Measurements from ENCODE around the gene NCOA7.
"Not testable (repeated sequence)": the region's sequence is repeated elsewhere in the genome, so short reads cannot be mapped to it uniquely, and the experiment has no call there.

Gene NCOA7

DNA sequence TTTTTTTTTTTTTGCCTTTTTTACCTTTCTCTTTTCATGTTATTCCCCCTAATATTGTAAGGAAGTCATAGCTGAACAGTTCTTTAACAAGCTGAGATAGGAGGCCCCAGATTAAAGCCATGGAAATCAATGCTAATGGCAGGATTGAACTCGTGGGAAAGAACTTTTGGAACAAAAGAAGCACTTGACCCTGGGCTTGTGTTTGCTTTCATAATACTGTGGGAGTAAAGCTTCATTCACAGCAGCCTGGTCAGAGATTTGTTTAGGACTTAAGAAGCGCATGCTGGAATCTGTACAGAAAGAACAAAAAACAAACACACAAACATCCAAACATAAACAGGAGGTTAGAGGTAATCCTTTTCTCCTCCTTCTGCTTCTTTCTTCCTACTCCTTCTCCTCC is 36.2 kb upstream of the NCOA7 start:
- DNase-seq (ENCODE audit: low read depth) = no peak

- no peak for DNase-seq (ENCODE audit: low read depth)
Observed at GRCh38 chr6:125759184-125759902, 31.4 kb upstream of the NCOA7 start.

GRCh38 chr6:125759959-125760457 is 30.8 kb upstream of the NCOA7 start:
- DNase-seq (ENCODE audit: low read depth) = no peak

- no peak for DNase-seq (ENCODE audit: low read depth)
Observed at GRCh38 chr6:125764121-125764671, 26.6 kb upstream of the NCOA7 start.

DNA sequence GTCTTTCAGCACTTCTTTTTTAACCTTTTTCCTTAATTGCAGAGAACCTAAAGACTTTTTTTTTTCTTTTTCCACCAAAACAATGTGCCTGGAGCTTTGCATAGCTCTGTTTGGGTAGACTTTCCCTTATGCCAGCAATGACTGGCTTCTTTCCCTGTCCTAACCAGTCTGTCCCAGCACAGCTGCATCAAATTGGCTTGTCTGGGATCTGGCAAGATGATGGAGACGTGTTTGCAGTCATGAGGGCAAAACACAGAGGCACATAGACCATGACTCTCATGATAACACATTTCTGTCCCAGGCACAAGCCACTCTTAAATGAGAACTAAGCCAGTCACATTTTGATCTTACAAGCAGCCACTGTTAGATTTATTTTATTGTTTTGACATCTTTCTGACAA is 24.8 kb upstream of the NCOA7 start:
- no peak for DNase-seq (ENCODE audit: low read depth)

DNA sequence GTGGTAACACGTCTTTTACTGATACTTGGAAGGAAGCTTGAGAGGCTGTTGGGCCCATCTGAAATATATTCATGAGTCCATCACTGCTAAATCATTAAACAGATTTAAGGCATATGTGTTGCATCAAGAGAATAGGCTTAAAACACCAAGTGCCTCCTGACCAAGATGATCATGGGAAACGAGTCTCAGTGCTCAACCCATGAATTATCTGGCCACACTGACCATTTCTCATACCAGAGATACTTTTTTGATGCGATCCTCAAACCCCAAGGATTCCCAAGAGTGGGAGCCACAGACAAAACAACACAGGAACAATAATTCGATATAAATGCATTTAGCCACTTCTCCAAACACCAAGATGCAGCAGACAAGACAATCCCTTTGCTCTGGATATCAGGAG is 24.1 kb upstream of the NCOA7 start:
- no peak for DNase-seq (ENCODE audit: low read depth)

DNA sequence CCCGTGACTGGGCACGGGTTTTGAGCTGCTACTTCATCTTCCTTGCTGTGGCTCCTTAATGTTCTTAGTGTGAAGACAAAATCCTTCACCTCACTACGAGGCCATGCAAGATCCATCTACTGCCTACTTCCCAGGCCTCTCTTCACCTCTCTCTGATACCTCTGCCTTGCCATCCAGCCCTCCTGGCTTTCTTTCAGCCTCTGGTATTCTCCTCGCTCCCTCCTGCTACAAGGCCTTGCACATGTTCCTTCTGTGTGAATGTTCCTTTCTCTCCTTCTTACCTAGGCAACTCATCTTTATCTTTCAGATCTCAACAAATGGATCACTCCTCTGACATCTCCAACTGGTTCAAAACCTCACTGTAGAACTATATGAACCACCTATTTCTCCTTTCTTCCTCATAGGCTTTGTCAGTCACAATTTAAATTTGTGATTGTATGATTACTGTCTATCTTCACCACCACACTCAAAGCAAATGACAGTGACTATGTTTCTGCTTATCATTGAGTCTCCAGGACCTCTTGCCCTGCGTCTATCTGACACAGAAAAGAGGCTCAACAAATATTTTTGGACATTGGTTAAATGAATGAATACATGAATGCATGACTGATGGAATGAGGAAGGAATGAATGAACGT is 21.5 kb upstream of the NCOA7 start:
- no peak for DNase-seq (ENCODE audit: low read depth)

GRCh38 chr6:125773387-125774341 is 17.1 kb upstream of the NCOA7 start:
- DNase-seq (ENCODE audit: low read depth) = no peak

DNA sequence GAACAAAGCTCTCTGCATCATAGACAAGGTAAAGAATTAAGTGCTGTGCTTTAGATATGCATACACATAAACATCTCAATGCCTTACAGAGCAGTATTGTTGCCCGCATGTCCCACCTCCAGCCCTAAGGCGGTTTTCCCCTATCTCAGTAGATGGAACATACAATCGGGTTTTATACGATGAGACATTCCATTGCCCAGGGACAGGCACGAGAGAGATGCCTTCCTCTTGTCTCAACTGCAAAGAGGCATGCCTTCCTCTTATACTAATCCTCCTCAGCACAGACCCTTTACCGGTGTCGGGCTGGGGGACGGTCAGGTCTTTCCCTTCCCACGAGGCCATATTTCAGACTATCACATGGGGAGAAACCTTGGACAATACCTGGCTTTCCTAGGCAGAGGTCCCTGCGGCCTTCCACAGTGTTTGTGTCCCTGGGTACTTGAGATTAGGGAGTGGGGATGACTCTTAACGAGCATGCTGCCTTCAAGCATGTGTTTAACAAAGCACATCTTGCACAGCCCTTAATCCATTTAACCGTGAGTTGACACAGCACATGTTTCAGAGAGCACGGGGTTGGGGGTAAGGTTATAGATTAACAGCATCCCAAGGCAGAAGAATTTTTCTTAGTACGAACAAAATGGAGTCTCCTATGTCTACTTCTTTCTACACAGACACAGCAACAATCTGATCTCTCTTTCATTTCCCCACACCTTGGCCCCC is 14.5 kb upstream of the NCOA7 start:
- not testable (repeated sequence) for DNase-seq (ENCODE audit: low read depth)

- DNase-seq (ENCODE audit: low read depth) = peak; percentile 80
Observed at GRCh38 chr6:125779924-125780539, 10.7 kb upstream of the NCOA7 start.

DNA sequence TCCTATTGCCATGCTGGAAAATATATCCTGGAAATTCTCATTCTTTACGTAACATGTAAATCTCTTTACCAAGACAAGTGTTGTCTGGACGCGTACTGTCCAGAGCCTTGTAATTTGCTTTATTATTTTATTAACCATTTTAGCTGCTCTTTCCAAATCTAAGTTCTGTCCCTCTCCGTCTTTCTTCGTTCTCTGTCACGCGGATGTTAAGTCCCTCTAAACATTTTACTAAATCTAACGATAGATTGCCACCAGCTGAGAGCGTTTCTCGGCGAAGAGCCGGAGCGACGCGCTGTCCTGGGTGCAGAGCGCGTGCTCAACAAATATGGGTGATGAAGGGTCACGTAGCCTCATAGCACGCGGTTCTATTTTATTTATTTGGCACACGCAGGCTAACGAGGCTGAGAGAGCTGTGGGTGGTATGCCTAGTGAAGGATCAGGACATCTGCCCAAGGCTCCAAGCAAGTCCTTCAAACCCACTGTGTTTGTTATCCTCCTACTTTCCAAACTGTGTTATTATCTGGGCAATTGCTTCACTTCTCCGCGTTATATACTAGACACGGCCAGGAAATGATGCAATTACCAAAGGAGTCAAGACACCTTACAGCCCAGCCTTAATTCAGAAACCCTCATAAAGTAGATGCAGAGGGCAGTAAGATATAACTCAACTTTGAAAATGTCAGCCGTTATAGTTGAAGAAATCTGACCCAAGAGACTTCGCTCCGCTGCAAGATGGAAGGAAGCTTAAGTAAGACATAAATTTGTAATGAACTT is 10.0 kb upstream of the NCOA7 start:
- peak; percentile 26 for DNase-seq (ENCODE audit: low read depth)

DNA sequence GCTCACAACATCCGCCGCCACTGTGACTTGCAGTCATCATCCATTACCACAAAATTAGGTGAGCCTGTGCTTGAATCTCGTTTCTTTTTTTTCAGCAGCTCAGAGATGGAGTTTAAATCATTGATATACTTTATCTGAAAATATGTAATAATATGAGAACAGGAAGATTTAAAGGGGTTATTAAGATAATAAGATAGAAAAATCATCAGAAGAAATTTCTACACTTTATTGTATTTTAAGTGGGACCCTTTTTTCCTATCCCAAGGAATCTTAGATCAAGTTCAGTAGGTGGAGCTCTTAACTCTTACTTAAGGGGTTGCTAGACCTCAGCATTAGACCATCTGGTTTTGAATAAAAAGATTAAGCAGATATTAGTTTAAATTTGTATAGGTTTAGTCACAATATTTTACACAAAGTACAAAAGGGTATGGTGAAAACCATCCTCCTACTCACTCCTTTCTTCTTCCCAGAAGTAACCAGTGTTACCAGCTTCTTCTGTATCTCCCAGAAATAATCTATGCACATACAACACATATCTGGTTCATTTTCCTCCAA is 9.4 kb upstream of the NCOA7 start:
- DNase-seq (ENCODE audit: low read depth) = no peak

- no peak for DNase-seq (ENCODE audit: low read depth)
Observed at GRCh38 chr6:125784365-125784764, 6.4 kb upstream of the NCOA7 start.

GRCh38 chr6:125787791-125788190 is 3.0 kb upstream of the NCOA7 start:
- DNase-seq (ENCODE audit: low read depth) = no peak

DNA sequence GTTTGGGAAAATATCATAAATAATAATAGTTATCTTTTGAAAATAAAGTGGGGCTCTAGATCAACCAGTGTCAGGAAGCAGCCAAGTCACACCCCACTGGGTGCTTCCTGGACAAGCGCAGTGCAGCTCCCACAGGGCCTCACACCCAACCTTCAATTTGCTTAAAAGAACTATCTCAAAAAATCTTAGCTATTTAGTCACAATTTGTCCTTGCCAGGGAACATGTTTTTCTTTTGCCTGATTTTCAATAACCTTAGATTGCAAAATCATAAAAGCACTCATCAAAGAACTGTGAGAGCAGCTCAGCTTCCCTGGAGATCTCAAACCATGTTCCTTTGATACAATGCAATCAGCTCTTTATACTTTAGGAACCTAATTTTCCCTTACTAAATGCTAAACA is 1.6 kb upstream of the NCOA7 start:
- DNase-seq (ENCODE audit: low read depth) = no peak

- DNase-seq (ENCODE audit: low read depth) = no peak
Observed at GRCh38 chr6:125789576-125790357, 993 bp upstream of the NCOA7 start.

- DNase-seq (ENCODE audit: low read depth) = peak; percentile 11
Observed at GRCh38 chr6:125791151-125791819, 525 bp downstream of the NCOA7 start.

DNA sequence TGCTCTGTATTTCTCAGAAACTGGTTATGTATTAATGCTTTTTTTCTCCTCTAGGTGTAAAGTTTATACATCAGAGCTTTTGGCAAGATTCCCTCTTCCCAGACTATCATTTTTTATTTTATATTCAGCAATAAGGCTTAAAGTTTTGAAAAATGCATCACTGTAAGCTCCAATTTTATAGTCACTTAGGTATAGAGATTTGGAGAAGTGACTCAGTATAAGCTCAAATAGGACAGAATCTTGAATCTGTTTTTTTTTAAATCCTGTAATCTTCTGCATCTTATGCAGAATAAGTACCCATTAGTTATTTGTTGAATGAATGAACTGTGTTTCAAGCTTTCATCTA is 1.0 kb downstream of the NCOA7 start:
- no peak for DNase-seq (ENCODE audit: low read depth)

GRCh38 chr6:125792172-125792571 is 1.4 kb downstream of the NCOA7 start:
- no peak for DNase-seq (ENCODE audit: low read depth)

Data from stimulated activated CD8-positive, alpha-beta memory T cell treated with anti-CD3 and anti-CD28 coated beads, Interleukin-15, amount 100 ng/mL, for 1 hour (primary cell).